Iris pigment epithelial cell (primary cell): ENCODE results near the gene MRAP.
"Not testable (repeated sequence)": the region's sequence is repeated elsewhere in the genome, so short reads cannot be mapped to it uniquely, and the experiment has no call there.

ENCODE experiments used
- DNase-seq: peaks from one replicate; pipeline ENCODE4 v3.0.0-alpha.2; 2011; ENCODE audit warnings: low read depth

The MRAP gene

GRCh38 chr21:32300117-32300681 is 1.5 kb downstream of the MRAP start:
- DNase-seq, result no peak

GRCh38 chr21:32301596-32301995 is 2.9 kb downstream of the MRAP start:
- DNase-seq, result no peak

- DNase-seq, result no peak
Measured at GRCh38 chr21:32302560-32302959, 3.9 kb downstream of the MRAP start.

- no peak for DNase-seq
Measured at GRCh38 chr21:32303385-32303784, 4.7 kb downstream of the MRAP start.

GRCh38 chr21:32304998-32305397 is 6.3 kb downstream of the MRAP start:
- DNase-seq, result no peak

GRCh38 chr21:32306021-32306780 is 7.5 kb downstream of the MRAP start:
- DNase-seq, result peak; percentile 21

GRCh38 chr21:32307706-32308105 is 9.1 kb downstream of the MRAP start:
- DNase-seq, result peak; percentile 80

GRCh38 chr21:32308696-32309095 is 10.0 kb downstream of the MRAP start:
- DNase-seq, result no peak

- no peak for DNase-seq
Measured at GRCh38 chr21:32309906-32310460, 11.3 kb downstream of the MRAP start.

- DNase-seq, result not testable (repeated sequence)
Measured at GRCh38 chr21:32310976-32311375, 12.3 kb downstream of the MRAP start.

GRCh38 chr21:32311621-32312020 is 13.0 kb downstream of the MRAP start:
- DNase-seq, result no peak

- DNase-seq, result no peak
Measured at GRCh38 chr21:32312326-32312725, 13.7 kb downstream of the MRAP start.

- no peak for DNase-seq
Measured at GRCh38 chr21:32312976-32313375, 14.3 kb downstream of the MRAP start.

- DNase-seq, result no peak
Measured at GRCh38 chr21:32314806-32315205, 16.2 kb downstream of the MRAP start.

- DNase-seq, result peak; percentile 16
Measured at GRCh38 chr21:32315511-32316281, 17.0 kb downstream of the MRAP start.

- DNase-seq, result no peak
Measured at GRCh38 chr21:32316361-32317215, 17.9 kb downstream of the MRAP start.

GRCh38 chr21:32317726-32318125 is 19.1 kb downstream of the MRAP start:
- no peak for DNase-seq

- DNase-seq, result no peak
Measured at GRCh38 chr21:32319012-32319411, 20.4 kb downstream of the MRAP start.

GRCh38 chr21:32320059-32320458 is 21.4 kb downstream of the MRAP start:
- no peak for DNase-seq

- DNase-seq, result no peak
Measured at GRCh38 chr21:32320726-32321125, 22.1 kb downstream of the MRAP start.

- no peak for DNase-seq
Measured at GRCh38 chr21:32321480-32321879, 22.8 kb downstream of the MRAP start.

- DNase-seq, result no peak
Measured at GRCh38 chr21:32322103-32322502, 23.4 kb downstream of the MRAP start.
